ENCODE measurements around the gene JPH2. TPM values are rescaled to one million over a fixed set of nuclear protein-coding genes. Genes with fewer than 3 reads are reported as not detected.
"Not testable (repeated sequence)": the region's sequence is repeated elsewhere in the genome, so short reads cannot be mapped to it uniquely, and the experiment has no call there.

The JPH2 gene
- 16.4 and 39.3 TPM in 2 replicates for total RNA-seq (2014; rRNA removed; shearing (Covaris generic))

GRCh38 chr20:44187054-44187771, at the start of gene JPH2:
Gene JPH2, minus strand, starts transcription at chr20:44187188. Its CDS starts 483 bp downstream, at chr20:44186705.
- peak; percentile 100 for DNase-seq (ENCODE audit: low read depth)

- DNase-seq (ENCODE audit: low read depth), result no peak
Observed at GRCh38 chr20:44235702-44236101, 48.7 kb upstream of the JPH2 start.

- DNase-seq (ENCODE audit: low read depth), result no peak
Observed at GRCh38 chr20:44234566-44235317, 47.8 kb upstream of the JPH2 start.

GRCh38 chr20:44233436-44234016, 46.5 kb upstream of the JPH2 start:
- no peak for DNase-seq (ENCODE audit: low read depth)

- not testable (repeated sequence) for DNase-seq (ENCODE audit: low read depth)
Observed at GRCh38 chr20:44232469-44232856, 45.5 kb upstream of the JPH2 start.

GRCh38 chr20:44231713-44232468, 44.9 kb upstream of the JPH2 start:
- no peak for DNase-seq (ENCODE audit: low read depth)

- DNase-seq (ENCODE audit: low read depth), result peak; percentile 82
Observed at GRCh38 chr20:44231193-44231592, 44.2 kb upstream of the JPH2 start.

- DNase-seq (ENCODE audit: low read depth), result peak; percentile 43
Observed at GRCh38 chr20:44228465-44229258, 41.7 kb upstream of the JPH2 start.

GRCh38 chr20:44224637-44225036, 37.6 kb upstream of the JPH2 start:
- no peak for DNase-seq (ENCODE audit: low read depth)

- no peak for DNase-seq (ENCODE audit: low read depth)
Observed at GRCh38 chr20:44223721-44224120, 36.7 kb upstream of the JPH2 start.

GRCh38 chr20:44222633-44223368, 35.8 kb upstream of the JPH2 start:
- DNase-seq (ENCODE audit: low read depth), result no peak

GRCh38 chr20:44222027-44222426, 35.0 kb upstream of the JPH2 start:
- no peak for DNase-seq (ENCODE audit: low read depth)

GRCh38 chr20:44221368-44221954, 34.5 kb upstream of the JPH2 start:
- no peak for DNase-seq (ENCODE audit: low read depth)

- DNase-seq (ENCODE audit: low read depth), result no peak
Observed at GRCh38 chr20:44219791-44220190, 32.8 kb upstream of the JPH2 start.

- DNase-seq (ENCODE audit: low read depth), result no peak
Observed at GRCh38 chr20:44219170-44219730, 32.3 kb upstream of the JPH2 start.

- DNase-seq (ENCODE audit: low read depth), result no peak
Observed at GRCh38 chr20:44218446-44218845, 31.5 kb upstream of the JPH2 start.

- peak; percentile 80 for DNase-seq (ENCODE audit: low read depth)
Observed at GRCh38 chr20:44217342-44218092, 30.5 kb upstream of the JPH2 start.

- DNase-seq (ENCODE audit: low read depth), result peak; percentile 78
Observed at GRCh38 chr20:44215125-44215524, 28.1 kb upstream of the JPH2 start.

- peak; percentile 65 for DNase-seq (ENCODE audit: low read depth)
Observed at GRCh38 chr20:44212792-44213191, 25.8 kb upstream of the JPH2 start.

Data from M059J (cell line).